H1 (cell line): ENCODE data around the gene RPL19.

Experiments
- CBX5 ChIP-seq: fragments of 300-800, 300-1000 bp; sonication (generic); IDR thresholded peaks from 2 replicates; pipeline ENCODE4 v1.7.1; 2016; ENCODE audit warnings: antibody characterized with exemption, low read length, low read depth
- EGR1 ChIP-seq: IDR thresholded peaks from 2 replicates; pipeline ENCODE4 v1.6.1; 2011; ENCODE audit warnings: low read depth, low read length, borderline replicate concordance
- YY1 ChIP-seq: IDR thresholded peaks from 2 replicates; pipeline ENCODE4 v1.6.1; 2011; ENCODE audit warnings: low read depth, mild to moderate bottlenecking, low read length

GRCh38 chr17:39218906-39219305 is 18.8 kb downstream of the RPL19 start:
- TF ChIP-seq EGR1 = no peak
- TF ChIP-seq CBX5 = no peak
- no peak for TF ChIP-seq YY1
